Activated CD8-positive, alpha-beta memory T cell treated with anti-CD3 and anti-CD28 coated beads, Interleukin-2, amount 50 U/mL, for 4 hours (primary cell): Measurements from ENCODE around the gene KLF1.
A peak's percentile ranks its signal among the peaks of the same experiment; 100 is the strongest.
"Not testable (repeated sequence)": the region's sequence is repeated elsewhere in the genome, so short reads cannot be mapped to it uniquely, and the experiment has no call there.

Source experiments
- DNase-seq: peaks from one replicate; pipeline ENCODE4 v3.0.0-alpha.2; 2020

The KLF1 gene

DNA sequence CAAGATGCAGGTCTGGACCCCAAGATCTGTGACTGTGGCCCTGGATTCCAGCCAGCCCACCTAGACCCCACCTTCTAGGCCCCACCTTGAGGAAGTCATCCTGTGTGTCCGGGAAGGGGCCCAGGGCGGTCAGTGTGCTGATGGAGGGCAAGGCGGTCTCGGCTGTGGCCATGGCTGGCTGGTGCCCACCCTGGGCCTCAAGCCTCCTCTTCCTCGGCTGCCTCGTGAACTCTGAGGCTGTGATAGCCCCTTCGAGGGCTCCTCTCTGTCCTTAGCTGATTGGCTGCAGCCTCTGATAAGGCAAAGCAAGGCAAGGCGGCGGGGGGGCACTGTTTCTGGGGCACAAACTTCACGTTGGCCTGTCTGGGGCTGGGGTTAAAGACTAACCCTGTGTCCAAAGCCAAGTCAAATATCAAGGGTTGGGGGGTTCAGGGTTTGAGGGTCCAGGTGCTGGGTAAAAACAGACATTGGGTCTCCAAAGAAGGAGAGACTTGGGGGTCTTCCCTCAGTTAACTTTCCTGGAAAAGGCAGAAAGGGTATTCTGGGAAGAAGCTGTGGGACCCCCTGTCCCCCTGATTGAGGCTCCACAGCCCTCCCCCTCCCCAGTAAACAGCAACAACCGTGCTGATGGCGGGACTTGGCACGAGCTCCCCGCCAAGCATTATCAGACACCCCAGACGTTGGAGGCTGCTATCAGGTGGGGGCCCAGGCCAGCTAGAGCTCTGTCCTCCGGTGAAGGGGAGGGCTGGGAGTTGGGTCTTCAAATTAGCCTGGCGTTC is at the start of gene KLF1:
Gene KLF1, minus strand, starts transcription at position 233 of the 779 bp plus-strand sequence. Its CDS starts 61 bp downstream, at position 172.
- no peak for DNase-seq

DNA sequence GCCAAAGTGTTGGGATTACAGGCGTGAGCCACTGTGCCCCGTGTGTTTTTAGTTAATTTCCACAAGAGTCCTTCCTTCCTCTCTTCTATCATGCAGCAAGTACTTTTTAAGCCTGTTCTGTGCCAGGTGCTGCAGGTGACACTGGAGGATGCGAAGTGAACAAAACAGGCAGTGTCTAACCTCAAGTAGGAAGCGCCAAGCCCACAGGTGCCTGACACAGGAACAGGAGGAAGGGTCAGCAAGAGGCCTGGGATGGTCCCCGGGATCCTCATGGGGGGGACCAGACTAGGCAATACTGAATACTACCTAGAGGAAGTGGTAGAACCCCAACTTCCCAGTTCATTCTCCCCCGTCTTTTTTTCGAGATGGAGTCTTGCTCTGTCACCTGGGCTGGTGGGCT is 49.6 kb upstream of the KLF1 start:
- no peak for DNase-seq

DNA sequence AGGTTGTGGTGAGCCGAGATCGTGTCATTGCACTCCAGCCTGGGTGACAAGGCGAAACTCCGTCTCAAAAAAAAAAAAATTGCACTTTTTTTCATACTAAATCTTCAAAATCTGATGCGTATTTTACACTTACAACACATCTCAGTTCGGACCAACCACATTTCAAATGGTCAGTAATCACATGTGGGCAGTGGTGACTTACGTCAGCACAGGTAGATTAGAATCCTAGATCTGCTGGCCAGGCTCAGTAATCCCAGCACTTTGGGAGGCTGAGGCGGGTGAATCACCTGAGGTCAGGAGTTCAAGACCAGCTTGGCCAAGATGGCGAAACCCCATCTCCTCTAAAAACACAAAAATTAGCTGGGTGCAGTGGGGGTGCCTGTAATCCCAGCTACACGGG is 48.1 kb upstream of the KLF1 start:
- no peak for DNase-seq

DNA sequence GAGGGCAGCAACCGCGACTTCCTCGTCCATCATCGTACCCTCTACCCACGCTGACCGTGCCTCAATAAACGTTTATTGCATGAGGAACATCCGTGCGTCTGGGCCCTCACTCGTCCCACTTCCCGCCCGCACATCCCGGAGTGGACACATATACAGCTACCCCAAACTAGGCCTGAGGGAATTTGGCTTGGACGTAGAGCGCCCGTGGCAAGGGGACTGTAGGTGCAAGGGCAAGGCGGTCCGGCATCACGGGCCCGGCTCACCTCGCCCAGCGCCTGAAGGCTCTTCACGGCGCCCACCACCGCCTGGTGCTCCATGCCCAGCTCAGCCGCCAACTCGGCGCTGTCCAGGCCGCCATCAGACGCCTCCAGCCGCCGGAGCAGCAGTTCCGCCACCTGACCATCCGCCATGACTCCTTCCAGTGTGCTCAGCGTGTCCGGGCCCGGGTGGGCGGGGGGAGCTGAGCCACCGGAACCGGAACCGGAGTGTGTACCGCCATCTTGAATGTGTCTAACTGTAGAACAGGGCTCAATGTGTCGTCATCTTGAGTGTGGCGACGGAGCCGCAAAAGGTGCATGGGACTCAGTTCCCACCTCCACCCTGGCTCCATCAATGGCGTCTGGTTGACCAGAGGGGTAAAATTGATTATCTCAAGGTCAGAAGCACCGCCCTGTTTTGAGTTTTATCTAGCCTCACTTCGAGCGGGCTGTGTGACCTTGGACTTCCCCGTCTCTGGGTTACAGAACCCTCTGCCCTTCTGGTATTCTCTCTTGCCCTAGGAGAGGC is 46.5 kb upstream of the KLF1 start, which contains the start of gene FARSA:
Gene FARSA, minus strand, starts transcription at position 425 of the 786 bp plus-strand sequence. Its CDS starts 15 bp downstream, at position 410.
- peak; percentile 83 for DNase-seq

DNA sequence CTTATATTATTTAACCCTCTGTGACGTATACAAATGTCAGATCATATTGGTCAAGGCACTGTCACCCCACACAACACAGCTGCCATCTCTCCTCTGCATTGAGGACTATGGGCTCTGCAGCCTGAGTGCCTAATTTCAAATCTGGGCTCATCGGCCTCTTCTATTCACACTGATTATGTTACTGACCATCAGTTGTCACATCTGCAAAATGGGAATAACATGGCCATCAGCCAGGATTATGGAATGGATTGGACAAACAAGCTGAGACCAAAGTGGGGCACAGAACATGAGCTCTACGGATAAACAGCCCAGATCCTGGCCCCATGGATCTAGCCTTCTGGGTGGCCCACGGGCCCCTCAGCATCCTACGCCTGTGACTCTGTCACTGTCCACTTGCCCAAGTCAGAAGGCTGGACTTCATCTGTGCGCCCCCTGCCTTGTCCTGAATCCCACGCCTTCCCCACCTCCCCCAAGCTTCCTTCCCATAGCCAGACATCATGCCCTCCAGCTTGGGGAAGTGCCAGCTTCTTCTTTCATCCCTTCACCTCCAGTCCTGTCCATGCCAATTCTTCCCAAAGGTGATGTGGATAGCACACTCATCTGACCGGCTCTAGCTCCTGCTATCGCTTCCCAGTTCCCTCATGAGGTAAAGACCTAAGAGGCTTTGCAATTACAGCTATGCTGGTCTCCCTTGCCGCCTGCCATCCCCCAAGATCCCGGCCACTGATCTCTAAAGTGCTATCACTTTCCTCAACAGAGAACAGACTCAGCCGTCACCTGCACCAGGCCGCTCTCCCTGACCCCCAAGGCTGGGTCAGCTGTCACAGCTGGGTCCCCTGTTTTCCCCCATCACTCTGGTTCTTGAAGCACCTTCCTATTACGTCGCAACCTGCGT is 45.6 kb upstream of the KLF1 start:
- DNase-seq: no peak

DNA sequence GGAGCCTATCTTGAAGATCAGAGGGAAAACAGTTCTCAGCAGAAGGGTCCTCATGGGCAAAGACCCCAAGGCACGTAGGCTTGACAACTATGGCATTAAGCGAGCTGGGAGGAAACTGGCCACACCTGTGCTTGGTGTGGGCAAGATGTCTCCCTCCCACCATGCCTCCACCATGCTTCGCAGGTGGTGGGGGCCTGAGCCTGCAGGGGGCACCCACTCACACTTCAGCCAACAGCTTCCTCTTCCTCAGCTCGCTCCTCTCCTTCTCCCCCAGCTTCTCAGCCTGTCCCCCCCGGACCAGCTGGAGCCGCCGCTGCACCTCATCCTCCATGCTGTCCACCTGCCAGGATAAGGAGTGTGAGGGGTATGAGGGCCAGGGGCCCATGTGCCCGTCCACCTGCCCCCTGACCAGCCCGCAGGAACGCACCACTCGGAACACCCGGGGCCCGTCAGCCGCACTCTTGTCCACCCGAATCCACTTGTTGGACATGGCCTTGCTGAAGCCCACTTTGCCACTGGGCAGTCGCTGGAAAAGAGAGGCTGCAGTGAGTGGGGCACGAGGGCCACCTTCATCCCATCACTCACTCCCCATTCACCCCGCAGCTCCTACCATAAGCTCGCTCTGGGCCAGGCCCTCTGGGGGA is 43.1 kb upstream of the KLF1 start:
- no peak for DNase-seq

DNA sequence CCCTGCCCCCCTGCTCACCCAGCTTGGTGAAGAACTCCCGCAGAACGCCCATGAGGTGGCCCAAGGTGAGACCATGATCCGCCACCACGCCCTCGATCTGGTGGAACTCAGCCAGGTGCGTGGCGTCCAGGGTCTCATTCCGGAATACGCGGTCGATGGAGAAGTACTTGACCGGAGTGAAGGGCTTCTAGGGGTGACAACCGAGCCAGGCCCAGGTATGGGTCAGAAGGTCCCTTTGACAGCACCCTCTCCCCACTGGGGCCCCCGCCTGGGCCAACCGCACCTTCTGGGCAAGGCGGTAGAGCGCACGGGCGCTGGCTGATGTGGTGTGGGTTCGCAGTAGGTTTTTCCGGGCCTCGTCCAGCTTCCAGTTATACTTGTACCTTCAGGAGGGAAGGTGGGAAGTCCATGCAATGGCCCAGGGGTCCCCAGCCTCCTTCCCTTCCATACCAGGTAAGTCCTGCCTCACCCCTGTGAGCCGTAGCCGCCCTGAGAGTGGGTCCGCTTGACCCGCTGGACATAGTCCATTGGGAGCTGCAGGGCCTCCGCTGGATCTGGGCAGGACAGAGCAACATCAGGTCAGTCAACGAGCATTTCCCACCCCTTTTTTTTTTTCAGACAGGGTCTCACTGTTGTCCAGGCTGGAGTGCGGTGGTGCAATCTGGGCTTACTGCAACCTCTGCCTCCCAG is 37.8 kb upstream of the KLF1 start:
- no peak for DNase-seq

DNA sequence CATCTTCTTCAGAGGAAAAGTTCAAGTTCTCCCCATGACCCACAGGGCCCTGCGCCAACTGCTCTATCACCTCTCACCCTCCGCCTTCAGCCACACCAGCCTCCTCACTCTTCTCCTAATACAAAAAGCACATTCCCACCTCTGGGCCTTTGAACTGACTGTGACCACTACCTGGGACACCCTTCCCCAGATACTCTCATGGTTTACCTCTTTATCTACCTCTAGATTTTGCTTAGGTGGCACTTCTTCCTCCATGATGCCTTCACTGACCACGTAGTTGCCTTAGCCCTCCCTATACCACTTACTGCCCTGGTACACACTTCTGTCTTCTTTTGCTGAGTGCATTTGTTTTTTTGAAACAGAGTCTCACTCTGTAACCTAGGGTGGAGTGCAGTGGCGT is 36.0 kb upstream of the KLF1 start:
- DNase-seq: no peak

DNA sequence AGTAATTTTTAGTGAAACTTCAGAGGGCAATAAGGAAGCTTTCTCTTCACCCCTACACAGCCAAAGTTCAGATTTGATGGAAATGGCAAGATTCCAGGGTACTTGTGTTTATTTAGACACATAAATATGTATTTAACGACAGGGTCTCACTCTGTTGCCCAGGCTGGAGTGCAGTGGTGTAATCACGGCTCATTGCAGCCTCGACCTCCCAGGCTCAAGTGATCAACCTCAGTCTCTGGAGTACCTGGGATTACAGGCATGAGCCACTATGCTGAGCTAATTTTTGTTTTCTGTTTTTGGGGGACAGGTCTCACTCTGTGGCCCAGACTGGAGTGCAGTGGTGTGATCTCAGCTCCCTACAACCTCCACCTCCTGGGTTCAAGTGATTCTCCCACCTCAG is 34.0 kb upstream of the KLF1 start:
- no peak for DNase-seq

DNA sequence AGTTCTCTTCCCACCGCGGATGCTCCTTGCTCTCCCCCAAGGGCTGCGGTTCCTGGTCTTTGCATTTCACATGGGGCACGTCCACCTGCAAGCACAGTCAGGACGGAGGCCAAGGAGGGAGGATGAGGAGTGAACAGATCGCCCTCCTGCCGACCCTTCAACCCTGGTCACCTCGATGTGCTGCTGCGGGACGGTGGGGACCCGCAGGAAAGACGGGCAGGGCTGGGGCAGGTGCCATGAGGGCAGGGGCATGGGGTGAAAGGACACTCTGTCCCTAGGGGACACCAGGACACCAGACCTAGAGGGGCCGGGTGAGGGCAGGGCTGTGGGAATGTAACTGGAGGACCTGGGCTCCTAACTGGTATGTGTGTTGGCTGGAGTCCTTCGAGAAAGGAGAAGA is 31.3 kb upstream of the KLF1 start:
- DNase-seq: no peak

DNA sequence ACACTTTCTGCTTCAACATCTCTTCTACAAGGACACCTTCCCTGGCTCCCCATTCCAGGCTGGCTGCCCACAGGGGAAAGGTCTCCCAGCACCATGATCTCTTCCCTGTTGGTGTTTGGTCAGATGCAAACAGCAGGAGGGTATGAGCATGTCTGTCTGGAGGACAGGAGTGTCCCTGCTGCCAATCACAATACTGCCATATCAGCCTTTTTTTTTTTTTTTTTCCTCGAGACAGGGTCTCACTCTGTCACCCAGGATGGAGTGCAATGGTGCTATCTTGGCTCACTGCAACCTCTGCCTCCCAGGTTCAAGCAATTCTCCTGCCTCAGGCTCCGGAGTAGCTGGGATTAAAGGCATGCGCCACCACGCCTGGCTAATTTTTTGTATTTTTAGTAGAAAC is 28.9 kb upstream of the KLF1 start:
- not testable (repeated sequence) for DNase-seq

DNA sequence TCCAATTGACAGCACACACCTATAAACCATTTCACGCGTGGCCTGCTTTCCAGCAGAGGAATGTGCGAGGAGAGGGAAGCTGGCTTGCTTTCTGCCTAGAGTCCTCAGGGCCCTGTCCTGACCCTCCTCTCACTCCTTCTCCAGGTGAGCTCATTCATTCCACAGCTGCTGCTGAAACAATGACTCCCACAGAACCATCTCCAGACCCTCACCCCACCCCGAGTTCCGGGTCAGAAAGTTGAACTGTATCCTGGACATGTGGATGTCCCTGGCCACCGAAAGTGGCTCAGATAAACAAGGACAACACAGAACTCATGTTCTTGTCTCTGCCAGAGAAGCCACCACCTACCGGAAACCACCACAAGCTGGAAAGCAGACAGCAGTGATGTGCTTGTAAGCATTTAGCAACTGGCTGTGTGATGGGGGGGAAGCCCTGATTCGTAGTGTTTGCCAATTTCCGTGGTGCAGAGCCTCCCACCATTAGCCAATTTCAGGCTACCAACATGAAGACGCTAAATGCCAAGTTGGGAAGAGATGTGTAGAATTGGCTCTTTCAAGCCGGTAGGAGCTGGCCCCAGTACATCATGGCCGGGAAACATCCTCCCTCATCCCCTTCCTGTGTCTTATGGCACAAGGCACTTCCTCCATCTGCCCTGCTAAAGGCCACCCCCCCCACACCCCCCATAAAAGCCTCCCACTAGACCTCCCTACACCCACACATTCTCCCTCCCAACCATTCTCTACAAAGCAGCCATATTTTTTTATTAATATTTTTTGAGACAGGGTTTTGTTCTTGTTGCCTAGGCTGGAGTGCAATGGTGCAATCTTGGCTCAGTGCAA is 27.1 kb upstream of the KLF1 start:
- DNase-seq: peak; percentile 47

DNA sequence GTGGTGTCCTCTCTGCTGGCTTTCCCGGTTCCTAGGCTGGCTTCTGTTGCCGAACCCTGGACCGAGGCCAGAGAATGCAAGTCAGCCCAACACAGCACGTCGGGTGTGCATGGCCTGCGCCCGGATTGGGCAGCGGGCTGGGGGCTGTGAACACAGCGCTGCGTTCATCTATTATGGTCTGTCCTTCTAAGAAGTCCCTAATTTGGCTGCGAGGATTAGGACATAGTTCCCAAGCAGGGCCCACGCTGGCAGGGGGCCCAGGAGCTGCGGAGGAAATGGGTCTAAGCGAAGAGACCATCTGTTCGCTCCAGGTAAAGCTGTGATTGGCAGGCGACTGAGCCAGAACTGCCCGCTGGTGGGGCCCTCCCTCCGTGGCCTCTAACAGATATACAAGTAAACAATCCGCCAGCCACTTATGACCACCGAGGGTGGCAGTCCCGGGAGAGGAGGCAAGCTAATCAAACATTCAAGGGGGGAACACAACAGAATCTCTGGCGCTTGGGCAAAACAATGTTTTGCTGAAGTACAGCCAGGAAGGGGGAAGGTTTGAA is 26.1 kb upstream of the KLF1 start:
- DNase-seq: no peak

DNA sequence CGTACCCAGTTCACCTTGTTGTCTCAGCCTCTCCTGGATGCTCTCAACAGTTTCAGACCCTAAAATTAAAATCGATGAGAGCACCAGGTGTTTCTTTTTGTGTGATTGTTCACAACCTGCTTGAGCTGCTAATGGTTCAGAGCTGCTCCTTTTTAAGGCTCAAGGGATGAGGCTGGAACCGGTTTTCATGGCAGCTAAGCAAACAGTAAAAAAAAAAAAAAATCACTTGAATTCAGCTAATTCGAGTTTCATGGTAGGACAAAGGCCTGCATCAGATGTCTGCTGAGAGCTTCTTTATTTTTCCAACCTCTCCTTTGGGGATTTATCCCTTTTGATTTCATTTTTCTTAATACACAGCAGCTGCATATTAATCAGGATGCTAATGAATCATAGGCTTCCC is 25.6 kb upstream of the KLF1 start:
- no peak for DNase-seq

DNA sequence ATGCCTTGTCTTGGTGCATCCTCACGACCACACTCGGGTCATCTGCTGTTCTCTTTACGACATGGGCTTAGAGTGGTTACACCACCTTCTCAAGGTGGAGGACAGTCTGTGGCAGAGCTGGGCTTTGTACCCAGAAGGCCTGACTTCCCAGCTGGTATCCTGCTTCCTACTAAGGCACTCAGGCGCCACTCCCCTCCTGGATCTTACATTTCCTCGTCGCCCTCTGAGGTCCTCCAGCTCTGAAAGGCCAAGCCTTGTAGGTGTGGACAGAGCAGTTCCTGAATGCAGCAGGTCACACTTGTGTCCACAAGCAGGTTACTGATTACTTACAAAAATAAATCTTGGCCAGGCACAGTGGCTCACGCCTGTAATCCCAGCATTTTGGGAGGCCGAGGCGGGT is 20.2 kb upstream of the KLF1 start:
- no peak for DNase-seq

DNA sequence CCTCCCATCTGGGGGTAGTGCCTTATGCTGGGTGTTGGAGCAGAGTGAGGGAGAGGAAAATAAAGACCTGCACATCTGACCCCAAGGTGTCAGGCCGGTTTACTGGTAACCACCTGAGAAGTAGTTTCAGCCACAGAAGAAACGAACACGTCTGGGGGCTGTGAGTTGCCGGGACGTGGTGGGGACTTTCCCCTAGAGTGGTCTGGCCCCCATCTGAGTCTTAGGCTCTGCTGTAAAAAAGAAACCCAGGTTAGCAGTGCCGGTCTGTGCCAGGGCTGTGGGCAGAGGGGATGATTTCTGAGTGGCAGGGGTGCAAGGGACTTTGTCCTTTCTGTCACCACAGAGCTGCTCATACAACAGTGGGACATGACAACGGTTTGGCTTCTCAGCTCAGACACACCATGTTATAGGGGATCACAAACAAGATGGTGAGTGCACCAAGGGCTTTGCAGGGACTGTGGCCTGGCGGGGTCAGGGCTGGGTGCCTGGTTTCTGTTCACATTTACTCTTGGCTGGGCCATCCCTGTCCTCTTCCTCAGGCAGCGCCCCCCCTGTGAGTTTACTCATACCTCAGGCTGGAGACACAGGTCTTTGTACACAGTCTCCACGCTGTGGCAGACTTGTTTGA is 13.0 kb upstream of the KLF1 start:
- no peak for DNase-seq

DNA sequence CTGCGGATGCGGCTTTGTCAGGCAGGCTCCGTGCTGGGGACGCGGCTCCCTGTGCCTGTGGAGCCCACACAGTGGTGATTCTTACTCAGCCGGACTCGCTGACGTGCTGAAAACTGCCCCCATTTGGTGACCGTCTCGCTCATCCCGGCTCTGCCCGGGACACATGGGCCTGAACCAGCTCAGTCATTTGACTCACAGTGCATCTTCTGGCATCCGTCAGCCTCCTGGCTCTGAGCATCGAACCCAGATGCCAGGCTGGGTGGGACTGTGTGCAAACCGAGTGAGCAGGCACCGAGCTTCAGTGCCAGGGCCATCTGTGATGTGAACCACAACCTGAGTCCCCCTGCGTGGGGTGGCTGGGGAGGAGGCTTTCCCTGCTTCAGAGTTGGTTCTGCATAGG is 9.5 kb upstream of the KLF1 start:
- DNase-seq: no peak

DNA sequence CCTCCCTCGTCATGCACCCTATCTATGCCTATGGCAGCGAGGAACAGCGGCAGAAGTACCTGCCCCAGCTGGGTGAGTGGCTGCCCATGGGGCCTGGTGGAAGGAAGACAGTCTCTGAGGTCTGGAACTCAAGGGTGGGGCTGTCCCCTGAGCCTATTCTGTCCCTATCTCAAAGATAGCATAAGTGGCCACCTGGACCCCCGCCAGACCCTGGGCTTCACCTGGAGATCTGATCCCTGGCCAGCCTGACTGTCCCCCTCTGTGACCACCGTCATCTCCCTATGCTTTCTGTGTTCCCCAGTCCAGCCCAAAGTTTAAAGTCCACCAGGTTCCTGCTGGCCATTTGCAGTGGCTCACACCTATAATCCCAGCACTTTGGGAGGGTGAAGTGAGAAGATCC is 6.6 kb upstream of the KLF1 start:
- no peak for DNase-seq

DNA sequence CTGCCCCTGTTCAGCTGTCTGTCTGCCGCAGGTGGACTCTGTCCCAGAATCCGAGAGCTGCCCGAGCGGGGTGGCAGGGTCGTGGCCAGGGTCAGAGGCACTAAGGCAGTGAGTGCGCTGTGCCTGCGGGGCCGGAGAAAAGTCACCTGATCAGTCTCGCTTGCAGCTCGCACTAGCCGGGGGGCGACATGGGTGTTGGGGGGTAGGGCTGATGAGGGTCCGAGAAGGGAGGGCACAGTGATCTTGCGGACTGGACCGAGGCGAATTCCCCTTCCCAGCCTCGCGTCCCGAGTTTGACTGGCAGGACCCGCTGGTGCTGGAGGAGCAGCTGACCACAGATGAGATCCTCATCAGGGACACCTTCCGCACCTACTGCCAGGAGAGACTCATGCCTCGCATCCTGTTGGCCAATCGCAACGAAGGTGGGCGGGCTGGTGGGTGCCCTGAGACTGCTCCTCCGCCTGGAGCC is 4.6 kb upstream of the KLF1 start:
- DNase-seq: no peak
